ENCODE results near the gene HECTD3. TPM values are rescaled to one million over a fixed set of nuclear protein-coding genes. Genes with fewer than 3 reads are reported as not detected.

Gene HECTD3
- total and polyA plus RNA-seq, 8 donors, result 15.6 to 104 (median 28.8) TPM

- no peaks in the 10 kb centered on the region for H3K27me3 ChIP-seq
- no peaks in the 10 kb centered on the region for H3K9me3 ChIP-seq
- no peak overlapping the region for H3K27ac ChIP-seq
- DNase-seq, result no peak
- TF ChIP-seq, protein P1, sequence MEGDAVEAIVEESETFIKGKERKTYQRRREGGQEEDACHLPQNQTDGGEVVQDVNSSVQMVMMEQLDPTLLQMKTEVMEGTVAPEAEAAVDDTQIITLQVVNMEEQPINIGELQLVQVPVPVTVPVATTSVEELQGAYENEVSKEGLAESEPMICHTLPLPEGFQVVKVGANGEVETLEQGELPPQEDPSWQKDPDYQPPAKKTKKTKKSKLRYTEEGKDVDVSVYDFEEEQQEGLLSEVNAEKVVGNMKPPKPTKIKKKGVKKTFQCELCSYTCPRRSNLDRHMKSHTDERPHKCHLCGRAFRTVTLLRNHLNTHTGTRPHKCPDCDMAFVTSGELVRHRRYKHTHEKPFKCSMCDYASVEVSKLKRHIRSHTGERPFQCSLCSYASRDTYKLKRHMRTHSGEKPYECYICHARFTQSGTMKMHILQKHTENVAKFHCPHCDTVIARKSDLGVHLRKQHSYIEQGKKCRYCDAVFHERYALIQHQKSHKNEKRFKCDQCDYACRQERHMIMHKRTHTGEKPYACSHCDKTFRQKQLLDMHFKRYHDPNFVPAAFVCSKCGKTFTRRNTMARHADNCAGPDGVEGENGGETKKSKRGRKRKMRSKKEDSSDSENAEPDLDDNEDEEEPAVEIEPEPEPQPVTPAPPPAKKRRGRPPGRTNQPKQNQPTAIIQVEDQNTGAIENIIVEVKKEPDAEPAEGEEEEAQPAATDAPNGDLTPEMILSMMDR (IDR thresholded peaks at IDR 0.05), result no peak
- TF ChIP-seq POLR2AphosphoS5 (IDR thresholded peaks at IDR 0.05), result no peak
- TF ChIP-seq EP300 (IDR thresholded peaks at IDR 0.05), result no peak
- TF ChIP-seq POLR2A (IDR thresholded peaks at IDR 0.05), result no peak
- intact Hi-C loops (cut with DNase I; ENCODE audit: low total_unique reads), result loop anchor here (10.0 kb wide), 1 partner anchor 173 kb away; no protein-coding TSS in a partner anchor
- H3K4me3 ChIP-seq, result no peak overlapping the region
- 82 to 93% (median 85%) methylated on average over 11 of the region's 11 CpGs for WGBS, 5 donors
- H3K36me3 ChIP-seq, result peaks cover 70 to 74% (median 73%) of the 10 kb centered on the region in 4 donors
- H3K4me1 ChIP-seq, result peaks cover 22 to 31% (median 27%) of the 10 kb centered on the region in 4 donors
Observed at GRCh38 chr1:45007311-45007710, 3.8 kb downstream of the HECTD3 start.

- Histone ChIP-seq H3K4me1 (peaks cover 16 to 20% (median 17%) of the 10 kb centered on the region in 4 donors), H3K4me3 (no peak overlapping the region), H3K27me3 (no peaks in the 10 kb centered on the region), H3K27ac (no peak overlapping the region), H3K9me3 (no peaks in the 10 kb centered on the region), H3K36me3 (peaks cover 75 to 84% (median 81%) of the 10 kb centered on the region in 4 donors)
- DNase-seq, result no peak
- TF ChIP-seq, protein P1 (IDR thresholded peaks at IDR 0.05), result no peak
- no peak for TF ChIP-seq POLR2AphosphoS5 (IDR thresholded peaks at IDR 0.05)
- TF ChIP-seq POLR2A (IDR thresholded peaks at IDR 0.05), result no peak
- intact Hi-C loops (cut with DNase I; ENCODE audit: low total_unique reads), result loop anchor here (10.0 kb wide), 1 partner anchor 171 kb away; no protein-coding TSS in a partner anchor
- WGBS, 5 donors, result 91 to 98% (median 96%) methylated on average over 6 of the region's 6 CpGs
Observed at GRCh38 chr1:45005761-45006160, 5.4 kb downstream of the HECTD3 start.

GRCh38 chr1:45004281-45004920 is 6.7 kb downstream of the HECTD3 start:
- Histone ChIP-seq H3K36me3 (peaks cover 74 to 81% (median 79%) of the 10 kb centered on the region in 4 donors), H3K27ac (no peak overlapping the region), H3K27me3 (no peaks in the 10 kb centered on the region), H3K4me1 (peaks cover 4 to 8% (median 5%) of the 10 kb centered on the region in 4 donors), H3K4me3 (no peak overlapping the region), H3K9me3 (no peaks in the 10 kb centered on the region)
- DNase-seq, result no peak
- TF ChIP-seq POLR2AphosphoS5 (IDR thresholded peaks at IDR 0.05), result no peak
- TF ChIP-seq POLR2A (IDR thresholded peaks at IDR 0.05), result no peak
- no peak for TF ChIP-seq EP300 (IDR thresholded peaks at IDR 0.05)
- TF ChIP-seq, protein P1 (IDR thresholded peaks at IDR 0.05), result no peak
- intact Hi-C loops (cut with DNase I; ENCODE audit: low total_unique reads), result loop anchor here (10.0 kb wide), 1 partner anchor 170 kb away; no protein-coding TSS in a partner anchor
- WGBS, 5 donors, result 82 to 92% (median 87%) methylated on average over 7 of the region's 7 CpGs

GRCh38 chr1:45003741-45004140 is 7.4 kb downstream of the HECTD3 start:
- Histone ChIP-seq H3K36me3 (peaks cover 67 to 74% (median 72%) of the 10 kb centered on the region in 4 donors), H3K4me1 (peaks cover 0 to 1% (median under 1%) of the 10 kb centered on the region in 4 donors), H3K27me3 (no peaks in the 10 kb centered on the region), H3K27ac (no peak overlapping the region), H3K4me3 (no peak overlapping the region), H3K9me3 (no peaks in the 10 kb centered on the region)
- intact Hi-C loops (cut with DNase I; ENCODE audit: low total_unique reads), result loop anchor here (10.0 kb wide), 1 partner anchor 169 kb away; no protein-coding TSS in a partner anchor
- no peak for TF ChIP-seq EP300 (IDR thresholded peaks at IDR 0.05)
- TF ChIP-seq POLR2A (IDR thresholded peaks at IDR 0.05), result no peak
- TF ChIP-seq POLR2AphosphoS5 (IDR thresholded peaks at IDR 0.05), result no peak
- TF ChIP-seq, protein P1 (IDR thresholded peaks at IDR 0.05), result no peak
- DNase-seq, result no peak
- 88 to 95% (median 94%) methylated on average over 14 of the region's 14 CpGs for WGBS, 5 donors

Measured in stomach (tissue), 9 donors.